CD4-positive, alpha-beta T cell treated with Interleukin-4 for 4 hours (primary cell): ENCODE data around the gene ZNF17.
A peak's percentile ranks its signal among the peaks of the same experiment; 100 is the strongest.

ENCODE experiments used
- DNase-seq: peaks from one replicate; pipeline ENCODE4 v3.0.0-alpha.2; 2020

The ZNF17 gene

DNA sequence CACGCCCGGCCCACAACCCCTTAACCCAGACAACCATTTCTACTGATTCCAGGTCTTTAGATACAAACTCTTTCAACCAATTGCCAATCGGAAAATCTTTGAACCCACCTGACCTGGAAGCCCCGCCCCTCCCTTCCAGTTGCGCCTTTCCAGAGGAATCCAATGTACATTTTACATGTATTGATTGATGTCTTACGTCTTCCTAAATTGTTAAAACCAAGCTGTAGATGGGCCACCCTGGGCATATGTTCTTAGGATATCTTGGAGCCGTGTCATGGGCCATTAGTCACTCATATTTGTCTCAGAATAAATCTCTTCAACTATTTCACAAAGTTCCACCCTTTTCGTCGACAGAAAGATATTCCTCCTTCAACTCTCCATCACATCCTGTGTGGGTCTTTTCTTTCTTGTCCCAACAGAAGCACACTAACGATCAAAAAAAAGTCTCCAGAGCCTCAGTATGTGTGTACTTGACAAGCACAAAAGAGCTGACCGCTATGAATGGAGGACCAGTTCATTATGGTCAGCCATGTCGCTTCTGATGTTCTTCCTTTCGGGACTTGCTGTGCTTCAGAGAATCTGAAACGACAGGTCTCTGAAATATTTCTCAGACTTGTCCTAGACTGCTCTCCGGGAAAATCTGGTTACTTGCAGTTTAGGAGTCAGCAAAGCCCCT lies 23.6 kb downstream of the ZNF17 start:
- DNase-seq: no peak

DNA sequence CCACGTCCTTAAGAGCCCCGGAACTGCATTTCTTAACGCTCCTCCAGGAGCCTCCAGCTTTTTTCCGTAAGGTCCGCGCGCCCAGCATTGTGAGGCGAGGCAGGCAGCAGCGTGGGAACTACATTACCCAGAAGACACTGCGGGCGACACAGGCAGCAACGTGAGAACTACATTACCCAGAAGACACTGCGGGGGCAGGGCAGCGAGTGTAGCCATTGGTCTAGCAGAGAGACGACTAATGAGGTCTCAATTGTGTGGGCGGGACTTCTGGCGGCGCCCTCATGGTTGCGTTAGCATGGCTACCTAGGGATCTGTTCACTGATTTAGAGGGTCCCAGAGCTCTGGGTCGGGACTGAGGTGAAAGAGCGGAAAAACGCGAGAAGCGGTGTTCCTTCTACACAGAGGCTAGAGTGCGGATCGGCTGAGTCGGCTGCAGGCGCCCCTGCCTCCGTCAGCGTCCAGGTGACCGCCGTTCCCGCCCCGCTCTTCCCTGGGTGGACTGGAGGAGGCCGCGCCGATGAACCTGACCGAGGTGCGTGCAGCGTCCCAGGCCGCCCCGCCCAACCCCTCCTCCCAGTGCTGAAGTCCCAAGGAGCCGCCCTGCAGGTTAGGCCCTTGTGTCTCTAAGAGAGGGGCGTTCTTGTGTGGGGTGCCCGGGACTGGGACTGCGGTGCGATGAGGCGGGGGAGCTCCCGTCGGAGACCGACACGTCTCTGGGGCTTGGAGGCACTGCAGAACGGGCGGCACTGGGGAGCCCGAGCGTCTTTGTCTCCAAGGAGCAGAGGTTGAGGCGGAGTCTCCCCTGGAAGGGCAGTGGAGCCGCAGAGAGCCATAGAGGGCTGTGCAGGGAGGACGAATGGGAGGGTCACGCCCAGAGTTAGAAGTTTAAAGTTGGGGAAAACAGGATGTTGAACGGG lies 24.4 kb downstream of the ZNF17 start, which contains the start of gene ZNF749:
TSS of gene ZNF749 (plus strand) at position 264 of the 917 bp plus-strand sequence. CDS start at position 518, 254 bp downstream.
- peak; percentile 98 for DNase-seq

DNA sequence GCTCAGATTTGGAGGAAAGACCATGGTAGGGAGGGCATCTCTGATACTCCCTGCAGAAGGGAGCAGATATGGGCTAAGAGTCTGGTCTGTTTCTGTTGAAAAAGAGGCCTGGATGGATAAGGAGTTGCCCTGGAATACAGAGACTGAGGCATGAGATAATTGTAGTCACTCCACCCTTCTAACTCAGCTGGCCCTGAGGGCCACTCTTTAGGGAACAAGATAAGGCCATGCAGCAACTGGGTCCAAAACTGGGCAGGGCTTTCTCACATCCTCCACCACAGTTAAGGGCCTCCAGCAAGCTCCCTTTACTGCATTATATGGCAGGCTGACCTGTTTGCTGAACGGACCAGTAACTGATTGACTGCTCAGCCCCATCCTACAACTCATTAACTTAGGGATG lies 25.5 kb downstream of the ZNF17 start:
- no peak for DNase-seq

DNA sequence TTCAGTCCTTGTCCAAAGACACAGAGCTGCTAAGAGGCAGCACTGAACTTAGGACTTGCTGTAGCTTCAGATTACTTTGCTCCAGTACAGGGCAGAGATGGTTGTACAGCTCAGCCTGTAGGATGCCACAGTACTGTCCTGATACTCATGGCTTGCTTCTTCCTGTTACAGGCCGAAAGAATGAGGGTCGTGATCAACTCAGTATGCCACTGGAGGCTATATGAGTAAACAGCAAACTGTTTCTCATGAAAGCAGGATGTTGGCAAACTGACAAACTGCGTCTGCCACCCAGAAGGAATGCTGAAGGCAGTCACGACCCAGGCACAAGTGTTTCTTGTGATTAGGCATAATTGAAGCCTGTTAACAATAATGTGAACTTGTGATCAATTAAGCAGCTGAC lies 27.0 kb downstream of the ZNF17 start:
- no peak for DNase-seq

DNA sequence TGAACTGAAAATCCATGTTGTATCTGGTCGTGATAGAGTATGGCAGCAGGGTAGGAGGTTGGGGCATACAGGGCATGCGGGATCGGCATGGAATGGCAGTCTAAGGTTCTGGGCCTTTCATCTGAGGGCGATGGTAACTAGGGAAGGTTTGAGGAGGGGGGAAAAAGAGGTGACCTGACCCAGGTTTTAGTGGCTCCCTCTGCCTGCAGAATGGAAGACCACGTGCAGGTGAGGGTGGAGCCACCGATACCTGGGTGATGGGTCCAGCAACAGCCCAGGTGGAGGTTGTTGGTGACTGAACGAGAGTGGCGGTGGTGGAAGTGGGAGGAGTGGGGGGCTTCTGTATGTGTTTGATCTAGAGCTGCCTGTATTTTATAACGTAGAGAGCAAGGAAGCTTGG lies 28.0 kb downstream of the ZNF17 start:
- no peak for DNase-seq

DNA sequence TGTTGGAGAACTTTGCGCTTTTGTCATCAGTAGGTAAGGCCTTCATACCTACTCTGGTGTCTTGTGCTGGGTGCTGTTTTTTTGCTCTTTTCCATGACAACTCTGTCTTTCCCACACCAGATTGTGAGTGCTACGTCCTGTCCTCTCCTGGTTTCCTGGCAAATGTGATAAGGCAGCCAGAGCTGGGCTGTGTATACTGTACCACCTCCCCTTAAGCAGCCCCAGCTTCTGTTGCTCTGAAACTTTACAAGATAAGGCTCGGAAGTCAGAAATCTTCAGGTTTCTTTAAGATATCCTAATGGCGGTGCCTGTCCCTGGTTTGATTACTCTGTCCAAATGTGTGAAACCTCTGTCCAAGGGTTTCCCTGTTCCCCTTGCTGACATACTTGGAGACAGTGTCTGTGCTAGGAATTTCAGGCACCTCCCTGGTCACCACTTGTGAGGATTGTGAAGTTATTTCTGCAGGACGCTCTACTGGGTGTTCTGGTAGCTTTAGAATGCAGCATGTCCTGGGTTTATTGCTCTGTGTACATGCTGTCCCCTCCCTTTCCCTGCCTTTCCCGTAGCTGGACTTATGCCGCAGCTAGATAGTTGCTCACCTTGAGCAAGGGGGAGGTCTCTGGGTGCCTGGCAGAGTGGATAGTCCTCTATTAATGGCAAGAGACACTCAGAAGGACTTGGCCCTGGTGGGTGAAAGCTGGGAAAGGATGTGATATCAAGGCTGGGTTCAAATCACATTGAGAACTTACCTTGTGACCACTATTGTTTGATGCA lies 31.2 kb downstream of the ZNF17 start:
- DNase-seq: no peak

DNA sequence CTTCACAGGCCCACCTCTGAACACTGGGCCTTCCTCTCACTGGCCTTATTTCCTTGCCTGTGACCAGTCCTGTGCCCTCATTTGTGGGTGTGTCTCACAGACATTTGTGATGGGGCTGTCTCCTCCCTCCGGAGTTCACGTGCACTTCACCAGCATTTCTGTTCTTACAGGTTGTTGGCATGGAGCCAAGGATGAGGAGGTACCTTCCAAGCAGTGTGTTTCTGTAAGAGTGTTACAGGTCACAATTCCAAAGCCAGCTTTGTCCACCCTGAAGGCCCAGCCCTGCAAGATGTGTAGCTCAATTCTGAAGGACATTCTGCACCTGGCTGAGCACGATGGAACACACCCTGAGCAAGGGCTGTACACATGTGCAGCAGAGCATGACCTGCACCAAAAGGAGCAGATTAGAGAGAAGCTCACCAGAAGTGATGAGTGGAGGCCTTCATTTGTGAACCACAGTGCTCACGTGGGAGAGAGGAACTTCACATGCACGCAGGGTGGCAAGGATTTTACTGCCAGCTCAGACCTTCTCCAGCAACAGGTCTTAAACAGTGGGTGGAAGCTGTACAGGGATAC lies 32.2 kb downstream of the ZNF17 start:
- DNase-seq: no peak

DNA sequence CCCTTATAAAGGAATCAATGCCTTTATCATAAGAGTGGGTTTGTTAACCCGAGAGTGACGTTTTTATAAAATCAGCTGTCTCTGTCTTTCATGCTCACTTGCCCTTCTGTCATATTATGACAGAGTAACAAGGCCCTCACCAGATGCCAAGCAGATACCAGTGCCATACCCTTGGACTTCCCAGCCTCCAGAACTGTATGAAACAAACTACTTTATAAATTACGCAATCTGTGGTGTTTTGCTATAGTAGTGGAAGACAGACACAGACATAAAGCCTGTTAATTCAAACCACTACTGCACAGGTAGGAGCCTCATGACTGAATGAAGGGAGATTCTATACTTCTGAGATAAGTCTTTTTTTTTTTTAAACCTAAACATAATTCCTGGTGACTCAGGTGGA lies 41.3 kb downstream of the ZNF17 start:
- DNase-seq: no peak

DNA sequence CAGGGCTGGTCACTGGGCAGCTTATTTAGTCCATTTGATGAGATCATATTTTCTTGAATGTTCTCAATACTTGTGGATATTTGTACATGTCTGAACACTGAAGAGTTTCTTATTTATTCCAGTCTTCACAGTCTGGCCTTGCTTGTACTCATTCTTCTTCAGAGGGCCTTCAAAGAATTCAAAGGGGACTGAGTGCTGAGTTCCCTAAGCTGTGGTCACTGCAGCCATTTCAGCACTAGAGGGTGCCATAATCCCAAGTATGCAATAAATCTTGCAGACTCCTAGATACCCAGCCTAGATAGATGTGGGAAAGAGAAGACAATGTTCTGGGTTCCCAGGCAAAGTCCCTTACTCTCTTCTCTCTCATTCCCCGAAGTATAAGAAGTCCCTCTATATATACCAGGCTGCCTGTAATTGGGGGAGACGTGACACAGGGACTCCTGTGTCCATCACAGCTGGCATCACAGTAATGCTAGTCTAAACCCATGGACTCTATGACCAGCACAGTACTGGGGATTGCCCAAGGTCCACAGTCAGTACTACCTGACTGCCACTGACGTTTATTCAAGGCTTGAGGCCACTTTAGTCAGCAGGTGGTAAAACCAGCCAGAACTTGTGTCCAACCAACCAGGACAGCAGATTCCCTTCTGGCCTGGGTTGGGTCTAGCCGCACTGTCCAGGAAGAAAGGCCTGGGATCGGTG lies 54.9 kb downstream of the ZNF17 start:
- peak; percentile 38 for DNase-seq

DNA sequence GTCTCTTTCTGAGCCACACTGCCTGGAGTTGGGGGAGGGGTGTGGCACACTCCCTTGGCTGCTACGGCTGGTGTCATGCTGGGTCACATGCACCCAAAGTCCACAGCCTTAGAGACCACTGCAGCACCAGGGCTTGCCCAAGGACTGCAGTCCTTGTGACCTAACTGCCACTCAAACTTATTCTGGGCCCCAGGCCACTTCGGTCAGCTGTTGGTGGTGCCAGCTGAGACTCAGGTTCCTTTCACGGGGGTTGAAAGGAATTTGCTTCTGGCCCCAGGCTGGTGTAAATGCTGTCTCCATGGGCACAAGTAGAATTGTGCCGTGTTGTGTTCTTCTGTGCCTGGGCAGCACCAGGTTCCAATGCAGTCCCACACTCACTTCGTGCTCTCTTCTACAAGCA lies 55.5 kb downstream of the ZNF17 start:
- no peak for DNase-seq
